Lower lobe of right lung (tissue), 2 donors: Measurements from ENCODE around the gene LOXL1. TPM values are rescaled to one million over a fixed set of nuclear protein-coding genes. Genes with fewer than 3 reads are reported as not detected.
A peak's percentile ranks its signal among the peaks of the same experiment; 100 is the strongest.

ENCODE experiments used
- ATAC-seq, 2 donors: fragments of 200-7000 bp; cut with Tn5 transposase; one replicate each; pipeline ENCODE4 v1.9.1; 2020 to 2022; ENCODE audit warnings: mild to moderate bottlenecking in 2 of 2, moderate library complexity in 2 of 2
- DNase-seq: peaks from one replicate; pipeline ENCODE4 v3.0.0-alpha.2; 2020
- H3K27ac ChIP-seq: fragments of 200-600 bp; one replicate; pipeline ENCODE4 v1.8.0; 2022
- H3K27me3 ChIP-seq: fragments of 200-600 bp; one replicate; pipeline ENCODE4 v1.8.0; 2022; ENCODE audit warnings: low read depth
- H3K36me3 ChIP-seq: fragments of 200-600 bp; one replicate; pipeline ENCODE4 v1.8.0; 2022; ENCODE audit warnings: mild to moderate bottlenecking
- H3K4me1 ChIP-seq: fragments of 200-600 bp; one replicate; pipeline ENCODE4 v1.8.0; 2022
- H3K4me3 ChIP-seq: fragments of 200-600 bp; one replicate; pipeline ENCODE4 v1.8.0; 2022; ENCODE audit warnings: mild to moderate bottlenecking
- H3K9me3 ChIP-seq: fragments of 200-600 bp; one replicate; pipeline ENCODE4 v1.8.0; 2022
- intact Hi-C: fragments of 100-400 bp; cut with DNase I; formaldehyde crosslinking; loops from one replicate; pipeline ENCODE4 v1.11.0; 2022
- total RNA-seq: library from RNA; stranded (reverse); fragmentation: NEBNext Ultra II Directional; extraction: Animal tissue kit (Norgen Biotek cat#: 25700); gene quantifications from one replicate; pipeline ENCODE4 v1.2.1, GENCODE V29; 2021
- TF ChIP-seq, protein P1 (sequence below): fragments of 200-600 bp; IDR thresholded peaks from one replicate; pipeline ENCODE4 v1.8.0; 2022; ENCODE audit warnings: antibody characterized with exemption, mild to moderate bottlenecking
- donor health status: DM: no; HTN: yes; CAD: no; lungs with severe emphysema.

LOXL1 gene
- total RNA-seq, 1 donor from 2014 or later, result 7.6 TPM

- TF ChIP-seq, protein P1, sequence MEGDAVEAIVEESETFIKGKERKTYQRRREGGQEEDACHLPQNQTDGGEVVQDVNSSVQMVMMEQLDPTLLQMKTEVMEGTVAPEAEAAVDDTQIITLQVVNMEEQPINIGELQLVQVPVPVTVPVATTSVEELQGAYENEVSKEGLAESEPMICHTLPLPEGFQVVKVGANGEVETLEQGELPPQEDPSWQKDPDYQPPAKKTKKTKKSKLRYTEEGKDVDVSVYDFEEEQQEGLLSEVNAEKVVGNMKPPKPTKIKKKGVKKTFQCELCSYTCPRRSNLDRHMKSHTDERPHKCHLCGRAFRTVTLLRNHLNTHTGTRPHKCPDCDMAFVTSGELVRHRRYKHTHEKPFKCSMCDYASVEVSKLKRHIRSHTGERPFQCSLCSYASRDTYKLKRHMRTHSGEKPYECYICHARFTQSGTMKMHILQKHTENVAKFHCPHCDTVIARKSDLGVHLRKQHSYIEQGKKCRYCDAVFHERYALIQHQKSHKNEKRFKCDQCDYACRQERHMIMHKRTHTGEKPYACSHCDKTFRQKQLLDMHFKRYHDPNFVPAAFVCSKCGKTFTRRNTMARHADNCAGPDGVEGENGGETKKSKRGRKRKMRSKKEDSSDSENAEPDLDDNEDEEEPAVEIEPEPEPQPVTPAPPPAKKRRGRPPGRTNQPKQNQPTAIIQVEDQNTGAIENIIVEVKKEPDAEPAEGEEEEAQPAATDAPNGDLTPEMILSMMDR, result no peak
- Histone ChIP-seq H3K27me3 (no peaks in the 10 kb centered on the region), H3K4me1 (no peaks in the 10 kb centered on the region), H3K36me3 (no peaks in the 10 kb centered on the region), H3K27ac (no peak overlapping the region), H3K9me3 (no peaks in the 10 kb centered on the region), H3K4me3 (no peak overlapping the region)
- ATAC-seq (no peak), DNase-seq (no peak)
- intact Hi-C loops, result no loop called here
These were observed 18.9 kb downstream of the LOXL1 start for GRCh38 chr15:73945130-73945508.

DNA sequence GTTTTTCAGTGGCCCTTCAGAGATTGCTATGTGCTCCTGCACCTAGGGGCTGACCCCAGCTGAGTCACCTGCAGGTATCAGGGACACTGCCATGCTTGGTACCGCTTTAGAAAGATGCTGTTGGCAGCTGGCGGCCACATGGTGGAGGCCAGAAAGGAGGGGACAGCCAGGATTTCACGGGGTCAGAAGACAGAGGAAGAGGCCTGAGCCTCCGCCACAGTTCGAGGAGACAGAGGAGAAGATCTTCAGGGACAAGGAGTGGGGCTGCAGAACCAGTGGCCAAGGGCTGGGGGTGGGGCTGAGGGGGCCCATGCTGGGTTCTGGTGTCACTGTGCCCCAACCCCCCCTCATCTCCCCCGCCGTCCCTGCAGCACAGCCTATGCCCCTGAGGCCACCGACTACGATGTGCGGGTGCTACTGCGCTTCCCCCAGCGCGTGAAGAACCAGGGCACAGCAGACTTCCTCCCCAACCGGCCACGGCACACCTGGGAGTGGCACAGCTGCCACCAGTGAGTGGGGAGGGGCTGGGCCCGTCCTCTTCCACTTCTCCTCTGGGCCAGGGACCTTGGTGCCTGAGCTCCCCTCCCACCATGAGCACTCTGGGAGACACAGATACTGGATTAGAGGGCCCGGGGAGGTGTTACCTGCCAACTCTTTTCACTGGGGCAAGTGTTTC lies 19.9 kb downstream of the LOXL1 start:
- Histone ChIP-seq H3K27me3 (no peaks in the 10 kb centered on the region), H3K4me1 (no peaks in the 10 kb centered on the region), H3K27ac (no peak overlapping the region), H3K4me3 (no peak overlapping the region), H3K36me3 (no peaks in the 10 kb centered on the region), H3K9me3 (no peaks in the 10 kb centered on the region)
- intact Hi-C loops, result no loop called here
- ATAC-seq (no peak), DNase-seq (peak; percentile 39)
- TF ChIP-seq, protein P1, result no peak

GRCh38 chr15:73946795-73947370 lies 20.6 kb downstream of the LOXL1 start:
- peaks cover 5% of the 10 kb centered on the region for H3K4me1 ChIP-seq
- H3K27me3 ChIP-seq, result no peaks in the 10 kb centered on the region
- no peak overlapping the region for H3K4me3 ChIP-seq
- H3K36me3 ChIP-seq, result no peaks in the 10 kb centered on the region
- TF ChIP-seq, protein P1, result no peak
- intact Hi-C loops, result no loop called here
- no peak overlapping the region for H3K27ac ChIP-seq
- no peaks in the 10 kb centered on the region for H3K9me3 ChIP-seq
- ATAC-seq, result no peak
- peak; percentile 18 for DNase-seq

DNA sequence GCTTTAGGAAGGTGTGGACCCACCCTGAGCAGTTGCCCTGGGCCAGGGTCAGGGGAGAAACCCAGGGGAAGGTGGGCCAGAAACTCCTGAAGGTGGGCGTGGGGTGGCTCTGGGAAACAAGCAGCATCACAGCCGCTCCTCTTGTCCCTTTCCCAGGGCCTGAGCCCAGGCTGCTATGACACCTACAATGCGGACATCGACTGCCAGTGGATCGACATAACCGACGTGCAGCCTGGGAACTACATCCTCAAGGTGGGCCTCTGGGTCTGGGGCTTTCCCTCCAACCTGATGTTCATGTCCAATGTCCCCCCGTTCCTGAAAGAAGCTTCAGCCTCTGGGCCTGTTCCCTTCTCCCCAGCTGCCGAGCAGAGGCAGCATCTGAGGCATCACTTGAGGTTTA lies 21.4 kb downstream of the LOXL1 start:
- no peaks in the 10 kb centered on the region for H3K27me3 ChIP-seq
- intact Hi-C loops, result no loop called here
- no peaks in the 10 kb centered on the region for H3K36me3 ChIP-seq
- H3K4me3 ChIP-seq, result no peak overlapping the region
- no peaks in the 10 kb centered on the region for H3K9me3 ChIP-seq
- no peak for ATAC-seq
- peaks cover 13% of the 10 kb centered on the region for H3K4me1 ChIP-seq
- DNase-seq, result peak; percentile 18
- TF ChIP-seq, protein P1, result no peak
- no peak overlapping the region for H3K27ac ChIP-seq

DNA sequence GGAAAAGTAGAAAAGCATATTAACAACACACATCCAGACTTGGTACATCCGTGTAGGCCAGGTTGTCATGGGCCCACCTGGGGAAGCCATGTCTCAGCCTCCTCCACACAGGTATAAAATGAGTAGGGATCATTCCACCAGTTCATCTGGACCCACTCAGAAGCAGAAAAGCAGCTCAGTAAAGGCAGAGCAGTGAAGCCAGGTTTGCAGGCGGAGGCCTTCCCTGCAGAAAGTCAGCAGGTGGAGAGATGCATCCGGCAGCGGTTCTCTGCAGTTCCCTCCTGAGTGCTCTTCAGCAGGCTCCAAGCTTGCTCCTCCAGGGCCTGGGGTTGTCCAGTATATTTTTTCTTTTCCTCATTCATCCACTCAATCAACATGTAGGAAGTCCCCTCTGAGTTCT lies 22.1 kb downstream of the LOXL1 start:
- peak; percentile 4 for DNase-seq

More for the DNA sequence above, 22.1 kb downstream of the LOXL1 start:
- Histone ChIP-seq H3K4me1 (peaks cover 13% of the 10 kb centered on the region), H3K27me3 (no peaks in the 10 kb centered on the region), H3K27ac (no peak overlapping the region), H3K4me3 (no peak overlapping the region), H3K36me3 (no peaks in the 10 kb centered on the region), H3K9me3 (no peaks in the 10 kb centered on the region)
- ATAC-seq, result no peak
- TF ChIP-seq, protein P1, result no peak
- intact Hi-C loops, result no loop called here
